Neural cell (in vitro differentiated cells): ENCODE data around the gene KCNH6. TPM values are rescaled to one million over a fixed set of nuclear protein-coding genes. Genes with fewer than 3 reads are reported as not detected.

ENCODE experiments used
- H2AFZ ChIP-seq: fragments of 200-600, 300-800 bp; sonication (generic), shearing (Covaris generic); 2 replicates; pipeline ENCODE4 v1.6.0; 2014; ENCODE audit warnings: low read depth, mild to moderate bottlenecking, antibody characterized with exemption, low read length, moderate library complexity
- H3F3A ChIP-seq: fragments of 200-600 bp; shearing (Covaris generic); 2 replicates; pipeline ENCODE4 v1.6.1; 2016; ENCODE audit warnings: mild to moderate bottlenecking, moderate library complexity, mixed read lengths, antibody characterized with exemption, low read length; ENCODE audit not compliant: insufficient read depth, poor library complexity, severe bottlenecking
- H3K27ac ChIP-seq: fragments of 200-600, 300-800 bp; sonication (generic), shearing (Covaris generic); 2 replicates; pipeline ENCODE4 v1.5.1; 2014; ENCODE audit warnings: mild to moderate bottlenecking, low read length, moderate library complexity
- H3K27me3 ChIP-seq: fragments of 300-800, 200-600 bp; sonication (generic), shearing (Covaris generic); 2 replicates; pipeline ENCODE4 v1.6.0; 2014; ENCODE audit warnings: mild to moderate bottlenecking, low read depth, low read length, moderate library complexity; ENCODE audit not compliant: insufficient read depth
- H3K36me3 ChIP-seq: fragments of 300-800, 200-600 bp; sonication (generic), shearing (Covaris generic); 2 replicates; pipeline ENCODE4 v1.5.1; 2014; ENCODE audit warnings: mild to moderate bottlenecking, antibody characterized with exemption, low read length, moderate library complexity; ENCODE audit not compliant: insufficient read depth
- H3K4me2 ChIP-seq: fragments of 300-800, 200-600 bp; sonication (generic), shearing (Covaris generic); 2 replicates; pipeline ENCODE4 v1.6.0; 2014; ENCODE audit warnings: mild to moderate bottlenecking, low read length
- H3K4me3 ChIP-seq: fragments of 300-800, 200-600 bp; sonication (generic), shearing (Covaris generic); 2 replicates; pipeline ENCODE4 v1.5.1; 2014; ENCODE audit warnings: mild to moderate bottlenecking, low read length, moderate library complexity
- H3K79me2 ChIP-seq: fragments of 200-600 bp; shearing (Covaris generic); replicated peaks from 2 replicates; pipeline ENCODE4 v1.6.0; 2014; ENCODE audit warnings: mild to moderate bottlenecking, low read length, moderate library complexity; ENCODE audit not compliant: insufficient read depth
- H3K9ac ChIP-seq: fragments of 300-800, 200-600 bp; sonication (generic), shearing (Covaris generic); 2 replicates; pipeline ENCODE4 v1.6.1; 2016; ENCODE audit warnings: mild to moderate bottlenecking, low read length, mixed read lengths
- H3K9me2 ChIP-seq: fragments of 200-600 bp; shearing (Covaris generic); 2 replicates; pipeline ENCODE4 v1.6.1; 2016; ENCODE audit warnings: mild to moderate bottlenecking, low read length, mixed read lengths; ENCODE audit not compliant: insufficient read depth
- H3K9me3 ChIP-seq: fragments of 200-600, 300-800 bp; sonication (generic), shearing (Covaris generic); 2 replicates; pipeline ENCODE4 v1.6.1; 2016; ENCODE audit warnings: mild to moderate bottlenecking, mixed run types, low read length, moderate library complexity, mixed read lengths
- H4K20me1 ChIP-seq: fragments of 200-600 bp; shearing (Covaris generic); 2 replicates; pipeline ENCODE4 v1.6.1; 2016; ENCODE audit warnings: mild to moderate bottlenecking, mixed run types; ENCODE audit not compliant: insufficient read depth
- EP300 ChIP-seq: fragments of 450-650 bp; conservative IDR thresholded peaks from 2 replicates; pipeline ENCODE4 v1.6.1; 2014; ENCODE audit warnings: antibody characterized with exemption, mild to moderate bottlenecking, moderate library complexity; ENCODE audit not compliant: poor library complexity, severe bottlenecking
- EZH2 ChIP-seq: fragments of 200-600, 300-800 bp; shearing (Covaris generic), sonication (generic); IDR thresholded peaks from 2 replicates; pipeline ENCODE4 v1.6.1; 2014; ENCODE audit warnings: antibody characterized with exemption, low read length, borderline replicate concordance, mild to moderate bottlenecking; ENCODE audit not compliant: insufficient read depth, poor library complexity, severe bottlenecking
- MXI1 ChIP-seq: fragments of 450-650 bp; conservative IDR thresholded peaks from 2 replicates; pipeline ENCODE4 v1.6.1; 2014; ENCODE audit warnings: antibody characterized with exemption, mild to moderate bottlenecking; ENCODE audit not compliant: poor library complexity, severe bottlenecking
- POLR2AphosphoS5 ChIP-seq: IDR thresholded peaks from 2 replicates; pipeline ENCODE4 v1.6.1; 2012
- RAD21 ChIP-seq: fragments of 450-650 bp; conservative IDR thresholded peaks from 2 replicates; pipeline ENCODE4 v1.6.1; 2014; ENCODE audit warnings: antibody characterized with exemption, mild to moderate bottlenecking, moderate library complexity
- SMC3 ChIP-seq: fragments of 450-650 bp; conservative IDR thresholded peaks from 2 replicates; pipeline ENCODE4 v1.6.1; 2014; ENCODE audit warnings: antibody characterized with exemption, mild to moderate bottlenecking, moderate library complexity; ENCODE audit not compliant: poor library complexity
- TAF1 ChIP-seq: IDR thresholded peaks from 2 replicates; pipeline ENCODE4 v1.6.1; 2012; ENCODE audit warnings: low read depth
- polyA plus RNA-seq: library from polyadenylated mRNA; depleted of rRNA; stranded (reverse); fragments of >200 nt; gene quantifications from 2 replicates; pipeline ENCODE4 v1.2.3, GENCODE V29; 2014
- TF ChIP-seq, protein P1 (sequence below): IDR thresholded peaks from 2 replicates; pipeline ENCODE4 v1.6.1; 2012; ENCODE audit warnings: borderline replicate concordance
- TF ChIP-seq, protein P2 (sequence below): fragments of 450-650 bp; IDR thresholded peaks from 2 replicates; pipeline ENCODE4 v1.5.1; 2014; ENCODE audit warnings: antibody characterized with exemption, mild to moderate bottlenecking, moderate library complexity; ENCODE audit not compliant: poor library complexity, severe bottlenecking

KCNH6 gene
- polyA plus RNA-seq, 1 donor from 2014 or later = not detected

DNA sequence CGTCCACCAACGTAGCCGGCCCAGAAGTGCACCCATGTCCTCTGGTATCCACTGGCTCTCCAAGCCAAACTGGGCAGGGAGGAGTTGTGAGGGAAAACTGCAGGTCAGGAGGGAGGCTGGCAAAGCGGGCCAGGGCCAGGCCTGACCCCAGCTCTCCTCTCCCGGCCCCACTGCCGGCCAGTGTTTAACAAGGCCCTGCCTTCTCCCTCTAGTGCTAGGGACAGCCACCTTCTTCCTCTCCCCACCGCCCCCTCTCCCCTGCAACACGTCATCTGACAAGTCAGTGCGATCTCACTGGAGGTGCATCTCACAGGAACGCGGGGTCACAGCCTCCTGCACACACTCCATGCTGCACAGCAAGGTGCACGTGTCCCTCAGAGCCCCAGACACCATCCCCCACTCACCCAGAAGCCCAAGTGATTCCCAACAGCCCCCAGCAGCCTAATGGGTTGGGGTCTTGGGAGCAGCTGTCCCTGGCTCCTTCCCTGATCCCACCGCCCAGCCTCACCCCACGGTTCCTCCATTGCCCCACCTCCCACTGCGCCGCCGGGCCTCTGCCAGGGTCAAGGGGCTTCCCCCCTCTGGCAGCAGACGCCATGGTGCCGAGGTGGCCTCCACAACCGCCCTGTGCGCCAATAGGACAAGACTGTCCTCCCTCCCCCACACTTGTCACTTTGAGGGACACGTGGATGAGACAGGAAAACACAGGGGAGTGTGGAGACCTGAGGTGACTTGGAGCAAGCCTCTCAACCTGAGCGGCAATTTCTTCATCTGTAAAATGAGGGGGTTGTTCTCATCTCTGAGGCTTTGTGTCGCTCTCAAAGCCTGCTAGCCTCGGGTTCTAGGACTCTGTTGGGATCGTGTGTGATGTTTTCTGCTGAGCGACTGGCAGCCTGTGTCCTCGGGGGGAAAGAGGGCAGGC lies 47.4 kb upstream of the KCNH6 start:
- Histone ChIP-seq H3F3A (no peaks in the 10 kb centered on the region), H3K9ac (peak overlapping the region; percentile 53), H3K79me2 (no peaks in the 10 kb centered on the region), H3K4me3 (peak overlapping the region; percentile 72), H3K27ac (no peak overlapping the region), H3K9me2 (no peaks in the 10 kb centered on the region), H3K9me3 (no peaks in the 10 kb centered on the region), H3K4me2 (no peak overlapping the region), H3K27me3 (peaks cover 44% of the 10 kb centered on the region), H2AFZ (no peak overlapping the region), H4K20me1 (no peaks in the 10 kb centered on the region), H3K36me3 (no peaks in the 10 kb centered on the region)
- no peak for TF ChIP-seq POLR2AphosphoS5
- TF ChIP-seq EZH2 = no peak
- no peak for TF ChIP-seq RAD21
- TF ChIP-seq, protein P1, sequence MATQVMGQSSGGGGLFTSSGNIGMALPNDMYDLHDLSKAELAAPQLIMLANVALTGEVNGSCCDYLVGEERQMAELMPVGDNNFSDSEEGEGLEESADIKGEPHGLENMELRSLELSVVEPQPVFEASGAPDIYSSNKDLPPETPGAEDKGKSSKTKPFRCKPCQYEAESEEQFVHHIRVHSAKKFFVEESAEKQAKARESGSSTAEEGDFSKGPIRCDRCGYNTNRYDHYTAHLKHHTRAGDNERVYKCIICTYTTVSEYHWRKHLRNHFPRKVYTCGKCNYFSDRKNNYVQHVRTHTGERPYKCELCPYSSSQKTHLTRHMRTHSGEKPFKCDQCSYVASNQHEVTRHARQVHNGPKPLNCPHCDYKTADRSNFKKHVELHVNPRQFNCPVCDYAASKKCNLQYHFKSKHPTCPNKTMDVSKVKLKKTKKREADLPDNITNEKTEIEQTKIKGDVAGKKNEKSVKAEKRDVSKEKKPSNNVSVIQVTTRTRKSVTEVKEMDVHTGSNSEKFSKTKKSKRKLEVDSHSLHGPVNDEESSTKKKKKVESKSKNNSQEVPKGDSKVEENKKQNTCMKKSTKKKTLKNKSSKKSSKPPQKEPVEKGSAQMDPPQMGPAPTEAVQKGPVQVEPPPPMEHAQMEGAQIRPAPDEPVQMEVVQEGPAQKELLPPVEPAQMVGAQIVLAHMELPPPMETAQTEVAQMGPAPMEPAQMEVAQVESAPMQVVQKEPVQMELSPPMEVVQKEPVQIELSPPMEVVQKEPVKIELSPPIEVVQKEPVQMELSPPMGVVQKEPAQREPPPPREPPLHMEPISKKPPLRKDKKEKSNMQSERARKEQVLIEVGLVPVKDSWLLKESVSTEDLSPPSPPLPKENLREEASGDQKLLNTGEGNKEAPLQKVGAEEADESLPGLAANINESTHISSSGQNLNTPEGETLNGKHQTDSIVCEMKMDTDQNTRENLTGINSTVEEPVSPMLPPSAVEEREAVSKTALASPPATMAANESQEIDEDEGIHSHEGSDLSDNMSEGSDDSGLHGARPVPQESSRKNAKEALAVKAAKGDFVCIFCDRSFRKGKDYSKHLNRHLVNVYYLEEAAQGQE = no peak
- peak; percentile 24 for TF ChIP-seq EP300
- TF ChIP-seq, protein P2, sequence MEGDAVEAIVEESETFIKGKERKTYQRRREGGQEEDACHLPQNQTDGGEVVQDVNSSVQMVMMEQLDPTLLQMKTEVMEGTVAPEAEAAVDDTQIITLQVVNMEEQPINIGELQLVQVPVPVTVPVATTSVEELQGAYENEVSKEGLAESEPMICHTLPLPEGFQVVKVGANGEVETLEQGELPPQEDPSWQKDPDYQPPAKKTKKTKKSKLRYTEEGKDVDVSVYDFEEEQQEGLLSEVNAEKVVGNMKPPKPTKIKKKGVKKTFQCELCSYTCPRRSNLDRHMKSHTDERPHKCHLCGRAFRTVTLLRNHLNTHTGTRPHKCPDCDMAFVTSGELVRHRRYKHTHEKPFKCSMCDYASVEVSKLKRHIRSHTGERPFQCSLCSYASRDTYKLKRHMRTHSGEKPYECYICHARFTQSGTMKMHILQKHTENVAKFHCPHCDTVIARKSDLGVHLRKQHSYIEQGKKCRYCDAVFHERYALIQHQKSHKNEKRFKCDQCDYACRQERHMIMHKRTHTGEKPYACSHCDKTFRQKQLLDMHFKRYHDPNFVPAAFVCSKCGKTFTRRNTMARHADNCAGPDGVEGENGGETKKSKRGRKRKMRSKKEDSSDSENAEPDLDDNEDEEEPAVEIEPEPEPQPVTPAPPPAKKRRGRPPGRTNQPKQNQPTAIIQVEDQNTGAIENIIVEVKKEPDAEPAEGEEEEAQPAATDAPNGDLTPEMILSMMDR = no peak
- no peak for TF ChIP-seq TAF1
- TF ChIP-seq MXI1 = no peak

DNA sequence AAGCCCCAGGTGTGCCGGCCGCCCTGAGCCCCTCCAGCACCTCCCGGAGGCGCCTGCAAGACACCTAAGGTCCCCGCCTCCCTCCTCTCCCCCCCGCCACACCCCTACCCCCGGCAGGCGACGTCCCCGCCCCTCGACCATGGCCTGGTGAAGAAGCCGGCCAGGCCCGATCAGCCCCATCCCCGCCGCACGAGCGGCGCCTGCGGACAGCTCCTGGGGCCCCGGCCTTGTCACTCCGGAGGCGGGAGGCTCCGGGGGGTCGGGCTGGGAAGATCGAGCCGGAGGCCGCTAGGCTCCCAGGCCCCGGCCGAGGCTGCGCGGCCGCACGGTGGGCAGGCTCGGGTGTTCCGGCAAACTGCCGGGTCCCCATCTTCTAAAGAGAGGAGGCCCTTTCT lies 46.7 kb upstream of the KCNH6 start:
- Histone ChIP-seq H3K27ac (no peak overlapping the region), H3K36me3 (no peaks in the 10 kb centered on the region), H3F3A (no peaks in the 10 kb centered on the region), H3K79me2 (no peaks in the 10 kb centered on the region), H3K4me2 (no peak overlapping the region), H3K9ac (peak overlapping the region; percentile 53), H4K20me1 (no peaks in the 10 kb centered on the region), H2AFZ (no peak overlapping the region), H3K27me3 (peaks cover 44% of the 10 kb centered on the region), H3K9me2 (no peaks in the 10 kb centered on the region), H3K4me3 (peak overlapping the region; percentile 72), H3K9me3 (no peaks in the 10 kb centered on the region)
- TF ChIP-seq SMC3 (no peak), RAD21 (no peak), MXI1 (no peak), POLR2AphosphoS5 (no peak), EP300 (no peak), EZH2 (no peak), TAF1 (no peak)
- TF ChIP-seq, protein P1 = no peak
- TF ChIP-seq, protein P2 = no peak
